Measurements from ENCODE around the gene EEF2K.

- TF ChIP-seq POLR2A (IDR thresholded peaks at IDR 0.05) (no peak), EP300 (IDR thresholded peaks at IDR 0.05) (no peak)
- TF ChIP-seq, protein P1, sequence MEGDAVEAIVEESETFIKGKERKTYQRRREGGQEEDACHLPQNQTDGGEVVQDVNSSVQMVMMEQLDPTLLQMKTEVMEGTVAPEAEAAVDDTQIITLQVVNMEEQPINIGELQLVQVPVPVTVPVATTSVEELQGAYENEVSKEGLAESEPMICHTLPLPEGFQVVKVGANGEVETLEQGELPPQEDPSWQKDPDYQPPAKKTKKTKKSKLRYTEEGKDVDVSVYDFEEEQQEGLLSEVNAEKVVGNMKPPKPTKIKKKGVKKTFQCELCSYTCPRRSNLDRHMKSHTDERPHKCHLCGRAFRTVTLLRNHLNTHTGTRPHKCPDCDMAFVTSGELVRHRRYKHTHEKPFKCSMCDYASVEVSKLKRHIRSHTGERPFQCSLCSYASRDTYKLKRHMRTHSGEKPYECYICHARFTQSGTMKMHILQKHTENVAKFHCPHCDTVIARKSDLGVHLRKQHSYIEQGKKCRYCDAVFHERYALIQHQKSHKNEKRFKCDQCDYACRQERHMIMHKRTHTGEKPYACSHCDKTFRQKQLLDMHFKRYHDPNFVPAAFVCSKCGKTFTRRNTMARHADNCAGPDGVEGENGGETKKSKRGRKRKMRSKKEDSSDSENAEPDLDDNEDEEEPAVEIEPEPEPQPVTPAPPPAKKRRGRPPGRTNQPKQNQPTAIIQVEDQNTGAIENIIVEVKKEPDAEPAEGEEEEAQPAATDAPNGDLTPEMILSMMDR (IDR thresholded peaks at IDR 0.05), result no peak
Measured at GRCh38 chr16:22330326-22330725, 124.2 kb downstream of the EEF2K start.

Data from tibial nerve (tissue), 4 donors.